ENCODE results near the gene SMR3A. TPM values are rescaled to one million over a fixed set of nuclear protein-coding genes. Genes with fewer than 3 reads are reported as not detected.

Gene SMR3A
- total RNA-seq, 4 donors from 2014 or later = not detected

GRCh38 chr4:70382691-70383181 is 22.2 kb downstream of the SMR3A start, which contains the start of gene SMR3B:
Gene SMR3B (plus strand): TSS chr4:70383131. CDS start chr4:70384511, 1,380 bp downstream.
- in situ Hi-C loops (cut with MboI; ENCODE audit: low sequenced_read_pairs in 4 of 4) = no loop called here
- TF ChIP-seq CTCF (IDR thresholded peaks at IDR 0.05 in 4 of 5, conservative IDR thresholded peaks at IDR 0.05 in 1 of 5) (no peak), POLR2A (IDR thresholded peaks at IDR 0.05) (no peak)
- Histone ChIP-seq H3K36me3 (no peaks in the 10 kb centered on the region), H3K27me3 (no peaks in the 10 kb centered on the region), H3K9me3 (no peaks in the 10 kb centered on the region), H3K4me3 (no peak within 1 kb of the TSS), H3K27ac (no peak within 1 kb of the TSS), H3K4me1 (no peaks in the 10 kb centered on the region)
- intact Hi-C loops (cut with DNase I; ENCODE audit: low total_unique reads) = no loop called here
- no peak for ATAC-seq
- DNase-seq = no peak

DNA sequence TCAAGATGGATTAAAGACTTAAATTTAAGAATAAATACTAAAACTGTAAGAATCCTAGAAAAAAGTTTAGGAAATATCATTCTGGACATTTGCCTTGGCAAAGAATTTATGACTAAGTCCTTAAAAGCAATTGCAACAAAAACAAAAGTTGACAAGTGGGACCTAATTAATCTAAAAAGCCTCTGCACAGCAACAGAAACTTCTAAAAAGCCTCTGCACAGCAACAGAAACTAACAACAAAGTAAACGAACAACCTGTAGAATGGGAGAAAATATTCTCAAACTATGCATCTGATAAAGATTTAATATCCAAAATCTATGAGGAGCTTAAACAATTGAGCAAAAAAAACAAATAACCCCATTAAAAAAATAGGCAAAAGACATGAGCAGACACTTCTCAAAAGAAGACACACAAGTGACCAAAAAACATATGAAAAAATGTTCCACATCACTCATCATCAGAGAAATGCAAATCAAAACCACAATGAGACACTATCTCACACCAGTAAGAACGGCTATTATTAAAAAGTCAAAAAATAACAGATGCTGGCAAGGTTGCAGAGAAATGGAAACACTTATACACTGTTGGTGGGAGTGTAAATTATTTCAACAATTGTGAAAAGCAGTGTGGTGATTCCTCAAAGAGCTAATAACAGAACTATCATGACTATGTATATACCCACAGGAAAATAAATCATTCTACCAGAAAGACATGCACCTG is 31.7 kb downstream of the SMR3A start:
- DNase-seq (no peak), ATAC-seq (no peak)
- in situ Hi-C loops (cut with MboI; ENCODE audit: low sequenced_read_pairs in 4 of 4) (no loop called here), intact Hi-C loops (cut with DNase I; ENCODE audit: low total_unique reads) (no loop called here)
- Histone ChIP-seq H3K4me3 (no peak overlapping the region), H3K36me3 (no peaks in the 10 kb centered on the region), H3K9me3 (no peaks in the 10 kb centered on the region), H3K27me3 (no peaks in the 10 kb centered on the region), H3K4me1 (no peaks in the 10 kb centered on the region), H3K27ac (no peak overlapping the region)
- TF ChIP-seq CTCF (IDR thresholded peaks at IDR 0.05 in 4 of 5, conservative IDR thresholded peaks at IDR 0.05 in 1 of 5) = no peak
- TF ChIP-seq POLR2A (IDR thresholded peaks at IDR 0.05) = no peak

DNA sequence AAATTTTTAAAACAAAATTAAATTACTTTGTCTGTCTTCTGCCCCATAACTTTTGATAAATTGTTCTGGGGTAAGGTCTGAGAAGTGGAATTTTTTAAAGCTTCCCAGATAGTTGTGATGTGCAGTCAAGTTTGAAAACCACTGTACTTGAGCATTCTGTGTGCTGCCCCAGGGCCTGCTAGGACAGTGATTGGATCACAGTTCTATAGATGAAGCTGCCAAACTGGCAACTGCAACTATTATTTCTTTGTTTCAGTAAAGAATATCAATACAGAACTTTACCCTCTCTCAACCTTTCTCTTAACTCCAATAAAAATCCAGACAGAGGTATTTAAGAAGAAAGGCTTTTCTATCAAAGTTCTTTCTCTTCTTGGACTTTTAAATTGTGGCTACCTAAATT is 37.0 kb downstream of the SMR3A start, which contains the start of gene OPRPN:
OPRPN (plus strand) TSS at position 361 of the 400 bp plus-strand sequence. CDS start 1,346 bp downstream, outside the sequence.
- Histone ChIP-seq H3K27ac (no peak within 1 kb of the TSS), H3K4me3 (no peak within 1 kb of the TSS), H3K9me3 (no peaks in the 10 kb centered on the region), H3K4me1 (no peaks in the 10 kb centered on the region), H3K36me3 (no peaks in the 10 kb centered on the region), H3K27me3 (no peaks in the 10 kb centered on the region)
- in situ Hi-C loops (cut with MboI; ENCODE audit: low sequenced_read_pairs in 4 of 4) = no loop called here
- intact Hi-C loops (cut with DNase I; ENCODE audit: low total_unique reads) = no loop called here
- TF ChIP-seq POLR2A (IDR thresholded peaks at IDR 0.05) = no peak
- no peak for TF ChIP-seq CTCF (IDR thresholded peaks at IDR 0.05 in 4 of 5, conservative IDR thresholded peaks at IDR 0.05 in 1 of 5)
- DNase-seq (no peak), ATAC-seq (no peak)

DNA sequence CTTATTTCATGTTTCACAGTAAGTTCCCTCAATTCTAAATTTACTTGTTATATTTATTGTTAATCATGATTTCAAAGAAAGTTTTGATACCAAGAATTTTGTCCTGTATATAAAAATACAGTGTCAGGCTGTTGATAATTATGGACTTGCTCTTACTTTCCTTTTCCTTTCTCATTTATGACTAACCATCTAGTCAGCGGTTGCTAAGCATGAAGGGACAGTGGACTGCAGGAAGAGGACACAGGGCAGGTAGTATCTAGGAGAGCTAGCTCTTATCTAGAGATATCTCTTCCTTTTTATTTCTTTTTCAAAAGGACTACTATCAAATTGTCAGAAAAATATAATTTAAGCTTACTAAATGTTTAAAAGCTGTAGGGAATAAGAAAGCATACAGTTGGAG is 38.8 kb downstream of the SMR3A start:
- in situ Hi-C loops (cut with MboI; ENCODE audit: low sequenced_read_pairs in 4 of 4) = no loop called here
- TF ChIP-seq POLR2A (IDR thresholded peaks at IDR 0.05) (no peak), CTCF (IDR thresholded peaks at IDR 0.05 in 4 of 5, conservative IDR thresholded peaks at IDR 0.05 in 1 of 5) (no peak)

More for the DNA sequence above, 38.8 kb downstream of the SMR3A start:
- DNase-seq = no peak
- no peaks in the 10 kb centered on the region for H3K9me3 ChIP-seq
- H3K27ac ChIP-seq = no peak overlapping the region
- H3K4me3 ChIP-seq = no peak overlapping the region
- no peaks in the 10 kb centered on the region for H3K4me1 ChIP-seq
- ATAC-seq = no peak
- intact Hi-C loops (cut with DNase I; ENCODE audit: low total_unique reads) = no loop called here
- no peaks in the 10 kb centered on the region for H3K36me3 ChIP-seq
- H3K27me3 ChIP-seq = no peaks in the 10 kb centered on the region
